Progenitor cell of endocrine pancreas (in vitro differentiated cells): ENCODE data around the gene ST8SIA6. TPM values are rescaled to one million over a fixed set of nuclear protein-coding genes. Genes with fewer than 3 reads are reported as not detected.

Experiments
- DNase-seq: peaks from one replicate; pipeline ENCODE4 v3.0.0; 2021; ENCODE audit warnings: low spot score; ENCODE audit not compliant: unreplicated experiment
- H3K27ac Mint-ChIP-seq: 2 replicates; pipeline ENCODE4 v1.8.0; 2021; ENCODE audit warnings: mild to moderate bottlenecking, moderate library complexity, mixed read lengths
- H3K27me3 Mint-ChIP-seq: 2 replicates; pipeline ENCODE4 v1.8.0; 2021; ENCODE audit warnings: mixed read lengths
- H3K36me3 Mint-ChIP-seq: 2 replicates; pipeline ENCODE4 v1.8.0; 2022; ENCODE audit warnings: mixed read lengths; ENCODE audit not compliant: insufficient read depth
- H3K4me1 Mint-ChIP-seq: 2 replicates; pipeline ENCODE4 v1.8.0; 2021; ENCODE audit warnings: low read depth, mixed read lengths
- H3K4me3 Mint-ChIP-seq: 2 replicates; pipeline ENCODE4 v1.8.0; 2021; ENCODE audit warnings: low read depth, mild to moderate bottlenecking, moderate library complexity, mixed read lengths
- H3K9me3 Mint-ChIP-seq: 2 replicates; pipeline ENCODE4 v1.8.0; 2021; ENCODE audit warnings: low read depth, mixed read lengths
- total RNA-seq: library from RNA; stranded (reverse); gene quantifications from 2 replicates; pipeline ENCODE4 v1.2.1, GENCODE V29; 2021
- TF ChIP-seq, protein P1 (sequence below): fragments of 200-600 bp; sonication (generic); IDR thresholded peaks from one replicate; pipeline ENCODE4 v1.5.0; 2021; ENCODE audit warnings: antibody characterized with exemption, mild to moderate bottlenecking; ENCODE audit not compliant: unreplicated experiment

ST8SIA6 gene
- total RNA-seq, 1 donor from 2014 or later: 0.36 TPM

DNA sequence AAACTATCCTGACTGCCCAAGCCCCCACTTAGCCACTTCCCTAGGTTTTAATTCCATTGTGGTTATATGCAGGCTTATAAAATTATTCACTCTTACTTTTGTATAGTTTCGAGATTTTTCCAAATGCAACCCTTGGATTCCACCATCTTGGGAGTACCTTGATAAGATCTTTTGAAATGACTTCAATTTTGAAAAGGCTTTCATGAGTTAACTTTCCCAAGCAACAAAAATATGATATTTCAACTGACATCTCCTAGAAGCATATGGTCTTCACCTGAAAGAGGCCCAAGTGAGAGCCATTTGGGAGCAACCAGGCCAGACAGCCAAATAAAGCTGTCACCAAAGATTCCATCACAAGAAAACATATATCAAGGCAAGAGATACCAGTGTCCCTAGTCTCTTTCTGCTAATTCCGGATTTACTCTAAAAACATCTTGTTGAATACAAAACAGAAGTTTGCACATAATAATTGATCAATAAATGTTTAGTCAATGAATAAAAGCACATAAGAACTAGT lies 1.7 kb upstream of the ST8SIA6 start:
- TF ChIP-seq, protein P1, sequence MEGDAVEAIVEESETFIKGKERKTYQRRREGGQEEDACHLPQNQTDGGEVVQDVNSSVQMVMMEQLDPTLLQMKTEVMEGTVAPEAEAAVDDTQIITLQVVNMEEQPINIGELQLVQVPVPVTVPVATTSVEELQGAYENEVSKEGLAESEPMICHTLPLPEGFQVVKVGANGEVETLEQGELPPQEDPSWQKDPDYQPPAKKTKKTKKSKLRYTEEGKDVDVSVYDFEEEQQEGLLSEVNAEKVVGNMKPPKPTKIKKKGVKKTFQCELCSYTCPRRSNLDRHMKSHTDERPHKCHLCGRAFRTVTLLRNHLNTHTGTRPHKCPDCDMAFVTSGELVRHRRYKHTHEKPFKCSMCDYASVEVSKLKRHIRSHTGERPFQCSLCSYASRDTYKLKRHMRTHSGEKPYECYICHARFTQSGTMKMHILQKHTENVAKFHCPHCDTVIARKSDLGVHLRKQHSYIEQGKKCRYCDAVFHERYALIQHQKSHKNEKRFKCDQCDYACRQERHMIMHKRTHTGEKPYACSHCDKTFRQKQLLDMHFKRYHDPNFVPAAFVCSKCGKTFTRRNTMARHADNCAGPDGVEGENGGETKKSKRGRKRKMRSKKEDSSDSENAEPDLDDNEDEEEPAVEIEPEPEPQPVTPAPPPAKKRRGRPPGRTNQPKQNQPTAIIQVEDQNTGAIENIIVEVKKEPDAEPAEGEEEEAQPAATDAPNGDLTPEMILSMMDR: no peak
- H3K9me3 Mint-ChIP-seq: peaks cover 3% of the 10 kb centered on the region
- H3K4me1 Mint-ChIP-seq: peaks cover 4% of the 10 kb centered on the region
- H3K27ac Mint-ChIP-seq: no peak overlapping the region
- peaks cover 53% of the 10 kb centered on the region for H3K27me3 Mint-ChIP-seq
- no peak for DNase-seq
- no peaks in the 10 kb centered on the region for H3K36me3 Mint-ChIP-seq
- no peak overlapping the region for H3K4me3 Mint-ChIP-seq

DNA sequence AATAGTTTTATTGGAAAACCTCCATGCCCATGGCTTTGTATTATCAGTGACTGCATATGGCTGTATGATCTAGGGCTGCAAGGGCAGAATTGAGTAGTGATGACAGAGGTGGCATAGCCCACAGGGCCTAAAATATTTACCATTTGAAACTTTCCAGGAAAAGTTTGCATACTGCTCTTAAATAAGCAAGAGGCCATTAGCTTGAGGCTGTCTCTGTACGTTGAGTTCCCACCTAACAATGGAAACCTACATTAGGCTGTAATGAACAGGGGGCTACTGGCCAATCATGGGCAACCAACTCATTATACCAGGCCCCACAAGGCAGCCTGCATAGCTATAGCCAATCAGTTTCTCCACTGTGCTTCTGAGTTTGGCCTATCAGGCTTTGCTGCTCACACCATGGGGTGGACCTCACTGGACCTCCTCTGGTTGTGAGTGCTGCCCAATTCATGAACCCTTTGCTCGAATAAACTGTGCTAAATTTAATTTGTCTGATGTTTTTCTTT lies 673 bp upstream of the ST8SIA6 start:
- Mint-ChIP-seq H3K27ac (no peak overlapping the region), H3K4me3 (peak overlapping the region; percentile 77), H3K9me3 (peaks cover 4% of the 10 kb centered on the region), H3K36me3 (peaks cover under 1% of the 10 kb centered on the region), H3K27me3 (peaks cover 60% of the 10 kb centered on the region), H3K4me1 (peaks cover 4% of the 10 kb centered on the region)
- DNase-seq: no peak
- TF ChIP-seq, protein P1: no peak

DNA sequence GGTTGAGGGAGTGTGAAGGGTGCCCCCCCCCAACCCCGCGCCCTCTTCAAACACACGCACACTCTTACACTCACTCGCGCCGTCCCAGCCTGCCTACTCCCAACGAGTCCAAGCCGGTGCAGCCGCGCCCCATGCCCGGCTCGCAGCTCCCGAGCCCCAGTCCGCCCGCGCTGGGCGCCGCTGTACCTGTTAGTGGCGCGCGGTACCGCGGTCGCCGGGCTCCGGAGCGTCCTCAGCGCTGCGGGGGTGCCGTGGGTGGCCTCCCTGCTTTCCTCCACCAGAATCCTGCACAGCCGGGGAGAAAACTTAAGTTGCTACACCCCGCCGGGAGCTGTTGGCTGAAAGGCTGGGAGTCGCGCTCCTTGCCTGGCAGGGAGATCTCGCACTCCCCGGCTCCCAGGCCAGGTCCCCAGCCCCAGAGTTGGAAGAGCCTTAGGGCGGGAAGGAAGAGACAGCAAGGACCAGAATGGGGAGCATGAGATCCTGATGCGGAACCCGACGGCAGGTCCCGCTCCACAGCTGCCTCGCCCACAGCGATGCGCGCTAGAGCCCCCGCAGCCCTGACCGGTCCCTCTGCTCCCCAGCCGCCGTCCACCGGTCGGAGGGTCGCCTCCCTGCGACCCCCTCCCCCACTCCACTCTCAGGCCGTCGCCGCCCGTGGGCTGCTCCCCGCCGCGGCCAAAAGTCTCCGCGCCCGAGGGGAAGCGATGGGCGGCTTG lies 863 bp downstream of the ST8SIA6 start:
- peaks cover 67% of the 10 kb centered on the region for H3K27me3 Mint-ChIP-seq
- peaks cover 8% of the 10 kb centered on the region for H3K36me3 Mint-ChIP-seq

DNA sequence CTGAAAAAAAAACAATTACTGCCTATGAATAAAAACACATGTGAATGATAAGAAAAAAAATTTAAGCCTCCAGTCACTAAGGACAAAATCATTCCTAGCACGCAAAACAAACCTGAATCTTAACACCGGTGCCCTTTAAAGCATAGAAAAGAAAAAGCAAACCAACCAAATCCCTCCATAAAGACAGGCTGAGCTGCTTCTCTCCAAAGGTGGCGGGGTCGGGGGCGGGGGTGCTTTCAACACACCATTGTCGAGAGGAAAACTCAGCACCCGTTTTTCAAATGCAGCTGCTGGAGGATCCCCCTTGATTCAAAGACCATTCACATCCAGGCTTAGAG lies 1.4 kb downstream of the ST8SIA6 start:
- no peak for DNase-seq
- Mint-ChIP-seq H3K27me3 (peaks cover 67% of the 10 kb centered on the region), H3K4me1 (peaks cover 4% of the 10 kb centered on the region), H3K9me3 (peaks cover 14% of the 10 kb centered on the region), H3K27ac (peak overlapping the region; percentile 52), H3K4me3 (peak overlapping the region; percentile 79), H3K36me3 (peaks cover 11% of the 10 kb centered on the region)
- TF ChIP-seq, protein P1: no peak

More for the DNA sequence above, 863 bp downstream of the ST8SIA6 start:
- TF ChIP-seq, protein P1: no peak
- DNase-seq: peak; percentile 41
- Mint-ChIP-seq H3K4me1 (peaks cover 4% of the 10 kb centered on the region), H3K4me3 (peak overlapping the region; percentile 79), H3K9me3 (peaks cover 13% of the 10 kb centered on the region), H3K27ac (no peak overlapping the region)

DNA sequence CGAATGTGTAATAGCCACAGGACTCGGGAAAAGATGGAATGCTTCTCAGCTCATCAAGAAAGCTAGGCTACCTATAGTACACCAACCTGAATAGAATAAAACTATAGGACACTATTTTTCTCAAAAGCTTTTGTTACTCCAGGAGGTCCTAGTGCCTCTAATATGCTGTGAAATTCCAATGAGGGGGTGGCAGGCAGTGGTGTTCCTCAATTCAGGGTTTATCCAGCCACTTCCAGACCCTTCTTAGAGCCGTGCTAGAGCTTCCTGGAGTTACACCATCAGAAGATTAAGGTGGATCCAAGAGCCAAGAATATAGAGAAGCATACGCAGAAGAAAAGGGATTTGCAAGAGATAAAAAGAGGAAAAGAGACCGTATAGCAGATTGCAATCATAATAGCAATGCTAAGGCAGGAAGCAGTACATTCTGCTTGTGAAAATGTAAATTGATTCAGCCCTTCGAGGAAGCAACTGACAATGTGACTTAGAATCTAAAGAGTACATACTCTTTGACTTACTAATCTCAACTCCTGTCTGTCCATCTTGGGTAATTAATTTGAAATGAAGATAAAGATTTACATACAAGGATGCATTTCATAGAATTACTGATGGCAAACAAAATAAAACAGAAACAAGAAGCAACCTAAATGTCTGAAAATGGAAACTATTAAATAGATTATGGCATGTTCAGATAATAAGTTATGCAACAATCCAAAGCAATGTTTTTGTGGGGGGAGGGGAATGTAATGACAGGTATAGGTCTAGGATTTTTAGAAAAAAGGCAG lies 2.1 kb downstream of the ST8SIA6 start:
- Mint-ChIP-seq H3K27ac (no peak overlapping the region), H3K27me3 (peaks cover 65% of the 10 kb centered on the region), H3K4me3 (no peak overlapping the region), H3K9me3 (peaks cover 16% of the 10 kb centered on the region), H3K36me3 (peaks cover 13% of the 10 kb centered on the region), H3K4me1 (peaks cover 4% of the 10 kb centered on the region)
- TF ChIP-seq, protein P1: no peak
- no peak for DNase-seq
